Mucosa of descending colon (tissue), 3 donors: ENCODE results near the gene GFAP. TPM values are rescaled to one million over a fixed set of nuclear protein-coding genes. Genes with fewer than 3 reads are reported as not detected.

Experiments
- ATAC-seq: fragments of 200-7000 bp; cut with Tn5 transposase; one replicate; pipeline ENCODE4 v1.9.1; 2020; ENCODE audit warnings: mild to moderate bottlenecking, moderate library complexity
- DNase-seq, 3 donors: peaks; one replicate each; pipeline ENCODE4 v3.0.0-alpha.2; 2020
- H3K36me3 ChIP-seq: fragments of 200-600 bp; one replicate; pipeline ENCODE4 v1.8.0; 2021; ENCODE audit warnings: low read depth, mild to moderate bottlenecking
- H3K4me1 ChIP-seq: fragments of 200-600 bp; one replicate; pipeline ENCODE4 v1.8.0; 2021; ENCODE audit warnings: low read depth, mild to moderate bottlenecking
- H3K4me3 ChIP-seq: fragments of 200-600 bp; one replicate; pipeline ENCODE4 v1.8.0; 2021; ENCODE audit warnings: mild to moderate bottlenecking
- H3K9me3 ChIP-seq: fragments of 200-600 bp; one replicate; pipeline ENCODE4 v1.8.0; 2021; ENCODE audit warnings: mild to moderate bottlenecking
- intact Hi-C, 2 donors: fragments of 100-400 bp; cut with DNase I in 1 of 2; cut with micrococcal nuclease in 1 of 2; formaldehyde crosslinking; loops; one replicate each; pipeline versions ENCODE4 v1.11.0 to v1.11.1; 2022; cut with DNase I, micrococcal nuclease
- microRNA-seq: library from miRNA; unstranded; fragments of <30 nt; microRNA quantifications from one replicate; pipeline ENCODE4, GENCODE V29; 2019
- total RNA-seq, 3 donors: library from RNA; stranded (reverse); fragmentation: NEBNext Ultra II Directional in 2 of 3; extraction: Animal tissue kit (Norgen Biotek cat#: 25700) in 2 of 3; gene quantifications; one replicate each; pipeline versions ENCODE4 v1.2.1 to v1.2.4, GENCODE V29; 2021 to 2023
- TF ChIP-seq, protein P1 (sequence below): fragments of 200-600 bp; IDR thresholded peaks from one replicate; pipeline ENCODE4 v1.8.0; 2022; ENCODE audit warnings: antibody characterized with exemption, mild to moderate bottlenecking
- donor health status: DM: no; HTN: no; CAD: no; lungs with moderate emphysema.
- donor health status: DM: no; HTN: no; CAD: no.
- donor health status: DM: no; HTN: yes; CAD: no.

The GFAP gene
- total RNA-seq, 3 donors from 2014 or later, result 0.23 to 0.47 TPM; not detected in 1

GRCh38 chr17:44859701-44860100 lies 55.6 kb downstream of the GFAP start:
- ATAC-seq, result no peak
- no peaks in the 10 kb centered on the region for H3K9me3 ChIP-seq
- intact Hi-C loops, result no loop called here
- no peak for DNase-seq
- no peak overlapping the region for H3K4me3 ChIP-seq
- TF ChIP-seq, protein P1, sequence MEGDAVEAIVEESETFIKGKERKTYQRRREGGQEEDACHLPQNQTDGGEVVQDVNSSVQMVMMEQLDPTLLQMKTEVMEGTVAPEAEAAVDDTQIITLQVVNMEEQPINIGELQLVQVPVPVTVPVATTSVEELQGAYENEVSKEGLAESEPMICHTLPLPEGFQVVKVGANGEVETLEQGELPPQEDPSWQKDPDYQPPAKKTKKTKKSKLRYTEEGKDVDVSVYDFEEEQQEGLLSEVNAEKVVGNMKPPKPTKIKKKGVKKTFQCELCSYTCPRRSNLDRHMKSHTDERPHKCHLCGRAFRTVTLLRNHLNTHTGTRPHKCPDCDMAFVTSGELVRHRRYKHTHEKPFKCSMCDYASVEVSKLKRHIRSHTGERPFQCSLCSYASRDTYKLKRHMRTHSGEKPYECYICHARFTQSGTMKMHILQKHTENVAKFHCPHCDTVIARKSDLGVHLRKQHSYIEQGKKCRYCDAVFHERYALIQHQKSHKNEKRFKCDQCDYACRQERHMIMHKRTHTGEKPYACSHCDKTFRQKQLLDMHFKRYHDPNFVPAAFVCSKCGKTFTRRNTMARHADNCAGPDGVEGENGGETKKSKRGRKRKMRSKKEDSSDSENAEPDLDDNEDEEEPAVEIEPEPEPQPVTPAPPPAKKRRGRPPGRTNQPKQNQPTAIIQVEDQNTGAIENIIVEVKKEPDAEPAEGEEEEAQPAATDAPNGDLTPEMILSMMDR, result no peak
- H3K4me1 ChIP-seq, result no peaks in the 10 kb centered on the region
- H3K36me3 ChIP-seq, result peaks cover 12% of the 10 kb centered on the region

DNA sequence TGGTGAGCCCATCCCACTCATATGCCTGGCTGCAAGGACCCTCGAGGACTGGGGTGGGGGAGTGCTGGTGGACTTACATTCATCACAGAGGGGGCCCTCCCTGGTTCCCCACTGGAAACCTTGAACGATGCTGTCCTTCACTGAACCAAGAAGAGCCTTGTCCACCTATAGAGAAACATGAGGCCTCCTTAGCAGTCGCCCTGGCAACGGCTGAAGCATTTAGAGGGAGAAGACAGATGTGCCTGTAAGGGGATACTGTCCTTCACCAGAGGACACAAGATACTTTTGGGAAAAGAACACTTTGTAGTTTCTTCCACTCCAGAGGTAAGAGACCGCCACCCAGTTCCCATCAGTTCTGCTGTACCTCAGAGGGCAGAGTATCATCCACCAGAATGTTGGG lies 61.1 kb downstream of the GFAP start:
- H3K4me1 ChIP-seq, result no peaks in the 10 kb centered on the region
- TF ChIP-seq, protein P1, result no peak
- no peaks in the 10 kb centered on the region for H3K9me3 ChIP-seq
- ATAC-seq, result no peak
- no peaks in the 10 kb centered on the region for H3K36me3 ChIP-seq
- intact Hi-C loops, result no loop called here
- DNase-seq, result no peak
- H3K4me3 ChIP-seq, result no peak overlapping the region

Small RNAs within 50 kb of the gene (microRNA-seq; reads per million reads assigned to microRNA genes)
- gene MIR6783, result not detected

Other genes with a start within 250 kb of the GFAP start
- gene CCDC43, start 225.7 kb downstream of the GFAP start, total RNA-seq, result 10 to 100 TPM; 14.3 to 19.1 (median 18.7) TPM
- 10 to 100 TPM in 1 of 3 donors, 1 to 10 TPM in 2; 4.9 to 10.2 (median 7.2) TPM for gene DBF4B, start 206.8 kb downstream of the GFAP start, total RNA-seq
- 1 to 10 TPM in 1 of 3 donors, under 1 TPM in 1, not detected in 1; 0.17 to 4.7 TPM for gene ADAM11, start 156.5 kb downstream of the GFAP start, total RNA-seq
- gene GJC1, start 85.2 kb downstream of the GFAP start, total RNA-seq, result 100 to 1,000 TPM in 1 of 3 donors, 1 to 10 TPM in 2; 2.2 to 140 (median 5.7) TPM
- gene HIGD1B, start 67.6 kb downstream of the GFAP start, total RNA-seq, result 1 to 10 TPM in 1 of 3 donors, not detected in 2; 1.6 TPM
- gene EFTUD2, start 16.1 kb downstream of the GFAP start, total RNA-seq, result 10 to 100 TPM; 66.3 to 88.1 (median 82.0) TPM
- 10 to 100 TPM in 1 of 3 donors, 1 to 10 TPM in 2; 2.2 to 10.3 (median 4.6) TPM for gene KIF18B, start 32.3 kb upstream of the GFAP start, total RNA-seq
- gene C1QL1, start 52.8 kb upstream of the GFAP start, total RNA-seq, result 1 to 10 TPM in 1 of 3 donors, under 1 TPM in 2; 0.29 to 6.5 (median 0.60) TPM
- 10 to 100 TPM; 21.6 to 29.0 (median 24.8) TPM for gene DCAKD, start 136.1 kb upstream of the GFAP start, total RNA-seq
- 10 to 100 TPM; 47.0 to 94.0 (median 76.1) TPM for gene NMT1, start 145.8 kb upstream of the GFAP start, total RNA-seq
- 100 to 1,000 TPM; 205 to 562 (median 232) TPM for gene PLCD3, start 217.0 kb upstream of the GFAP start, total RNA-seq
- 10 to 100 TPM; 18.1 to 28.7 (median 26.3) TPM for gene ACBD4, start 220.2 kb upstream of the GFAP start, total RNA-seq
- 10 to 100 TPM; 36.7 to 98.2 (median 37.0) TPM for gene HEXIM1, start 233.0 kb upstream of the GFAP start, total RNA-seq
- gene HEXIM2, start 246.4 kb upstream of the GFAP start, total RNA-seq, result 1 to 10 TPM; 3.9 to 9.6 (median 4.5) TPM